GM06990 (cell line): ENCODE data around the gene SFR1.
A peak's percentile ranks its signal among the peaks of the same experiment; 100 is the strongest.

Source experiments
- DNase-seq: peaks from one replicate; pipeline ENCODE4 v3.0.0-alpha.2; 2011; ENCODE audit not compliant: insufficient read length; ENCODE audit errors: extremely low read depth
- H3K27me3 ChIP-seq: replicated peaks from 2 replicates; pipeline ENCODE4 v1.6.0; 2011; ENCODE audit warnings: low read length; ENCODE audit not compliant: control insufficient read depth, insufficient read depth
- H3K36me3 ChIP-seq: 2 replicates; pipeline ENCODE4 v1.5.1; 2011; ENCODE audit warnings: low read length; ENCODE audit not compliant: control insufficient read depth, insufficient read depth
- H3K4me3 ChIP-seq: replicated peaks from 2 replicates; pipeline ENCODE4 v1.5.1; 2011; ENCODE audit warnings: low read depth, mild to moderate bottlenecking, control low read depth, low read length
- CTCF ChIP-seq: IDR thresholded peaks from 2 replicates; pipeline ENCODE4 v1.5.1; 2011; ENCODE audit warnings: low read length, control low read depth, mild to moderate bottlenecking, inconsistent platforms; ENCODE audit not compliant: insufficient read depth, poor library complexity, severe bottlenecking

SFR1 gene, protein sequence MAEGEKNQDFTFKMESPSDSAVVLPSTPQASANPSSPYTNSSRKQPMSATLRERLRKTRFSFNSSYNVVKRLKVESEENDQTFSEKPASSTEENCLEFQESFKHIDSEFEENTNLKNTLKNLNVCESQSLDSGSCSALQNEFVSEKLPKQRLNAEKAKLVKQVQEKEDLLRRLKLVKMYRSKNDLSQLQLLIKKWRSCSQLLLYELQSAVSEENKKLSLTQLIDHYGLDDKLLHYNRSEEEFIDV

GRCh38 chr10:104121485-104122224 lies at the start of gene SFR1:
Gene SFR1, plus strand, starts transcription at chr10:104122171. Its CDS starts 13 bp downstream, at chr10:104122184.
- H3K36me3 ChIP-seq = no peaks in the 10 kb centered on the region
- peak; percentile 52 for TF ChIP-seq CTCF
- H3K4me3 ChIP-seq = peak within 1 kb of the TSS; percentile 90
- peak; percentile 100 for DNase-seq
- H3K27me3 ChIP-seq = no peaks in the 10 kb centered on the region

DNA sequence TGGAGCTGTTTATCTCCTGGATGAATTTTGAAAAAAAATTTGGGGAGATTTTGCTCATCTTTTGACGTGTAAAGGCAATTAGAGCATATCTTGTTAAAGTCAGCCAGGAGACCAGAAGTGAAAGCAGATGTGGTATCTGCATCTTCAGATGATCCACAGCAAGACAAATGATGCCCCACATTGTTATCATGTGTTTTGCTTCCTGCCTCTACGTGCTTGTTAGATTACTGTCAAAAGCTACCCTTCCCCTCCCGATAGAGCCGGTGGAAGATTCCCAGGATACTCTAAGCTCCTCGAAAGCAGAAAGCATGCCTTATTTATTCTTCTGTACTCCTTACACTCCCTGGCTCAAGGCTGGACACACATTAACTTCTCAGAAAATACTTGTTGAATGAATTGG lies 49.2 kb upstream of the SFR1 start:
- no peak for DNase-seq
- Histone ChIP-seq H3K4me3 (no peak overlapping the region), H3K36me3 (no peaks in the 10 kb centered on the region), H3K27me3 (no peaks in the 10 kb centered on the region; the same call in 1 of the 2 replicates)
- TF ChIP-seq CTCF = no peak

- TF ChIP-seq CTCF = no peak
- no peaks in the 10 kb centered on the region; the same call in 1 of the 2 replicates for H3K27me3 ChIP-seq
- no peaks in the 10 kb centered on the region for H3K36me3 ChIP-seq
- no peak overlapping the region for H3K4me3 ChIP-seq
- DNase-seq = no peak
These were observed 47.5 kb upstream of the SFR1 start for GRCh38 chr10:104074505-104074904.

GRCh38 chr10:104076743-104077160 lies 45.2 kb upstream of the SFR1 start:
- no peak for DNase-seq
- Histone ChIP-seq H3K36me3 (no peaks in the 10 kb centered on the region), H3K27me3 (no peaks in the 10 kb centered on the region; the same call in 1 of the 2 replicates), H3K4me3 (no peak overlapping the region)
- TF ChIP-seq CTCF = no peak

DNA sequence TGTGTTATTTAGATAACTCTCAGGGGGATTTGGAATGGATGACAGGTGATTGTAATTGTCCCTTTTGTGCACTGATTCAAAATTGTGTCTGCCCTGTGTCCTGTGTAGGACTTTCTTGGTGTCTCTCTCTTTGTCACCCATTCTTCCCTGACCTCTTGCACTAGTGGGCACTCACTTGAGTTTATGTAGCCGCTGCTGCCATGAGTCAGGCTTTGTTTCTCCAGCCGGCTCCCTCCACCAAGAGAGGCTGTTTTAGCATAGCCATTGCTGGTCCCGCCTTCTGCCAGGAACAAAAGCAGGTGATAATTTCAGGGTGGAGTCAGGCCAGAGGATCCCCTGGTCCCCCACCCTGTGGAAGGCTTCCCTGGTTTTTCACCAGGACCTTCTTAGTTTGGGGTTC lies 44.7 kb upstream of the SFR1 start:
- DNase-seq = no peak
- TF ChIP-seq CTCF = no peak

More for the DNA sequence above, 44.7 kb upstream of the SFR1 start:
- H3K36me3 ChIP-seq = no peaks in the 10 kb centered on the region
- no peaks in the 10 kb centered on the region; the same call in 1 of the 2 replicates for H3K27me3 ChIP-seq
- no peak overlapping the region for H3K4me3 ChIP-seq
